Gastrocnemius medialis (tissue), 4 donors: ENCODE measurements around the gene TLR9. TPM values are rescaled to one million over a fixed set of nuclear protein-coding genes. Genes with fewer than 3 reads are reported as not detected.
A peak's percentile ranks its signal among the peaks of the same experiment; 100 is the strongest.

Source experiments
- ATAC-seq, 2 donors: fragments of 150-250 bp; one replicate each; pipeline ENCODE4 v1.9.1; 2016
- DNase-seq, 2 donors: peaks; one replicate each; pipeline ENCODE4 v3.0.0-alpha.2; 2019
- H3K27ac ChIP-seq, 4 donors: fragments of 200-600 bp; sonication (generic); 1 replicate in 1 of 4; 2 replicates in 3 of 4; pipeline ENCODE4 v1.5.1; 2016 to 2018; ENCODE audit warnings: mild to moderate bottlenecking in 2 of 4, moderate library complexity in 1 of 4
- H3K27me3 ChIP-seq, 3 donors: fragments of 200-600 bp; sonication (generic) in 2 of 3; 1 replicate in 1 of 3; 2 replicates in 2 of 3; pipeline versions ENCODE4 v1.5.1 to v1.6.0; 2016 to 2019; ENCODE audit warnings: mild to moderate bottlenecking in 1 of 3, moderate library complexity in 1 of 3
- H3K36me3 ChIP-seq, 2 donors: fragments of 200-600 bp; sonication (generic) in 1 of 2; one replicate each; pipeline ENCODE4 v1.5.1; 2017 to 2018
- H3K4me1 ChIP-seq, 2 donors: fragments of 200-600 bp; sonication (generic) in 1 of 2; one replicate each; pipeline ENCODE4 v1.5.1; 2016 to 2017; ENCODE audit warnings: mild to moderate bottlenecking in 2 of 2
- H3K4me3 ChIP-seq, 4 donors: fragments of 200-600 bp; sonication (generic) in 3 of 4; 1 replicate in 1 of 4; 2 replicates in 3 of 4; pipeline ENCODE4 v1.5.1; 2016 to 2019; ENCODE audit warnings: mild to moderate bottlenecking in 2 of 4
- H3K9me3 ChIP-seq, 3 donors: fragments of 200-600 bp; sonication (generic) in 2 of 3; 1 replicate in 1 of 3; 2 replicates in 2 of 3; pipeline ENCODE4 v1.5.1; 2016 to 2019
- POLR2A ChIP-seq, 2 donors: fragments of 450-650 bp; IDR thresholded peaks; one replicate each; pipeline ENCODE4 v1.6.1; 2017; ENCODE audit warnings: antibody characterized with exemption in 2 of 2, mild to moderate bottlenecking in 2 of 2, moderate library complexity in 2 of 2
- in situ Hi-C, 4 donors: fragments of 200-750 bp; cut with MboI; loops; one replicate each; pipeline versions ENCODE4 v1.15.0 to v1.8.0; 2017; ENCODE audit warnings: low sequenced_read_pairs in 4 of 4
- intact Hi-C: fragments of 100-400 bp; cut with DNase I; formaldehyde crosslinking; loops from one replicate; pipeline ENCODE4 v1.15.1; 2023; ENCODE audit warnings: low total_unique reads
- total RNA-seq, 4 donors: library from RNA; depleted of rRNA; stranded (reverse); fragments of >200 nt; gene quantifications; one replicate each; pipeline versions ENCODE4 v1.1.0 to v1.2.3, GENCODE V29; 2016
- TF ChIP-seq, protein P1 (sequence below), 5 experiments: fragments of 450-650 bp in 3 of 5; fragments of 200-600 bp in 2 of 5; sonication (generic) in 2 of 5; IDR thresholded peaks in 4 of 5; conservative IDR thresholded peaks in 1 of 5; 1 replicate in 4 of 5; 2 replicates in 1 of 5; pipeline ENCODE4 v1.5.1; 2016 to 2019; ENCODE audit warnings: antibody characterized with exemption in 5 of 5, mild to moderate bottlenecking in 3 of 5, moderate library complexity in 3 of 5

The TLR9 gene
- total RNA-seq, 4 donors from 2014 or later = 0.07 to 0.41 (median 0.13) TPM; not detected in 1

- ATAC-seq = no peak
- H3K27ac ChIP-seq = peak overlapping the region; percentile 10 to 64 (median 45)
- intact Hi-C loops = loop anchor here (10.0 kb wide), 1 partner anchor 215 kb away; the partner anchor contains the start of gene DUSP7
- peaks cover 43 to 52% of the 10 kb centered on the region in 2 donors for H3K4me1 ChIP-seq
- H3K9me3 ChIP-seq = no peaks in the 10 kb centered on the region
- peaks cover 4 to 51% of the 10 kb centered on the region in 2 donors for H3K36me3 ChIP-seq
- DNase-seq = no peak
- in situ Hi-C loops = no loop called here
- no peaks in the 10 kb centered on the region for H3K27me3 ChIP-seq
- TF ChIP-seq, protein P1, sequence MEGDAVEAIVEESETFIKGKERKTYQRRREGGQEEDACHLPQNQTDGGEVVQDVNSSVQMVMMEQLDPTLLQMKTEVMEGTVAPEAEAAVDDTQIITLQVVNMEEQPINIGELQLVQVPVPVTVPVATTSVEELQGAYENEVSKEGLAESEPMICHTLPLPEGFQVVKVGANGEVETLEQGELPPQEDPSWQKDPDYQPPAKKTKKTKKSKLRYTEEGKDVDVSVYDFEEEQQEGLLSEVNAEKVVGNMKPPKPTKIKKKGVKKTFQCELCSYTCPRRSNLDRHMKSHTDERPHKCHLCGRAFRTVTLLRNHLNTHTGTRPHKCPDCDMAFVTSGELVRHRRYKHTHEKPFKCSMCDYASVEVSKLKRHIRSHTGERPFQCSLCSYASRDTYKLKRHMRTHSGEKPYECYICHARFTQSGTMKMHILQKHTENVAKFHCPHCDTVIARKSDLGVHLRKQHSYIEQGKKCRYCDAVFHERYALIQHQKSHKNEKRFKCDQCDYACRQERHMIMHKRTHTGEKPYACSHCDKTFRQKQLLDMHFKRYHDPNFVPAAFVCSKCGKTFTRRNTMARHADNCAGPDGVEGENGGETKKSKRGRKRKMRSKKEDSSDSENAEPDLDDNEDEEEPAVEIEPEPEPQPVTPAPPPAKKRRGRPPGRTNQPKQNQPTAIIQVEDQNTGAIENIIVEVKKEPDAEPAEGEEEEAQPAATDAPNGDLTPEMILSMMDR (IDR thresholded peaks at IDR 0.05 in 4 of 5, conservative IDR thresholded peaks at IDR 0.05 in 1 of 5) = no peak
- TF ChIP-seq POLR2A (IDR thresholded peaks at IDR 0.05) = no peak
- no peak overlapping the region for H3K4me3 ChIP-seq
These were observed 44.3 kb upstream of the TLR9 start for GRCh38 chr3:52269776-52270175.

GRCh38 chr3:52268036-52268435, 42.6 kb upstream of the TLR9 start:
- peaks cover 31 to 39% of the 10 kb centered on the region in 2 donors for H3K4me1 ChIP-seq
- no peak for ATAC-seq

GRCh38 chr3:52265387-52265786, 39.9 kb upstream of the TLR9 start:
- DNase-seq = no peak
- no peaks in the 10 kb centered on the region for H3K9me3 ChIP-seq
- TF ChIP-seq POLR2A (IDR thresholded peaks at IDR 0.05) = no peak
- TF ChIP-seq, protein P1 (IDR thresholded peaks at IDR 0.05 in 4 of 5, conservative IDR thresholded peaks at IDR 0.05 in 1 of 5) = no peak
- no peaks in the 10 kb centered on the region for H3K27me3 ChIP-seq
- intact Hi-C loops = no loop called here
- peaks cover 11 to 94% of the 10 kb centered on the region in 2 donors for H3K36me3 ChIP-seq
- no peak for ATAC-seq
- in situ Hi-C loops = no loop called here
- H3K4me3 ChIP-seq = no peak overlapping the region
- no peak overlapping the region for H3K27ac ChIP-seq
- peaks cover 7 to 13% of the 10 kb centered on the region in 2 donors for H3K4me1 ChIP-seq

More at GRCh38 chr3:52268036-52268435, 42.6 kb upstream of the TLR9 start:
- DNase-seq = no peak
- H3K27me3 ChIP-seq = no peaks in the 10 kb centered on the region
- H3K27ac ChIP-seq = no peak overlapping the region
- H3K9me3 ChIP-seq = no peaks in the 10 kb centered on the region
- in situ Hi-C loops = no loop called here
- TF ChIP-seq, protein P1 (IDR thresholded peaks at IDR 0.05 in 4 of 5, conservative IDR thresholded peaks at IDR 0.05 in 1 of 5) = no peak
- no peak for TF ChIP-seq POLR2A (IDR thresholded peaks at IDR 0.05)
- intact Hi-C loops = no loop called here
- H3K4me3 ChIP-seq = no peak overlapping the region
- H3K36me3 ChIP-seq = peaks cover 4 to 68% of the 10 kb centered on the region in 2 donors

DNA sequence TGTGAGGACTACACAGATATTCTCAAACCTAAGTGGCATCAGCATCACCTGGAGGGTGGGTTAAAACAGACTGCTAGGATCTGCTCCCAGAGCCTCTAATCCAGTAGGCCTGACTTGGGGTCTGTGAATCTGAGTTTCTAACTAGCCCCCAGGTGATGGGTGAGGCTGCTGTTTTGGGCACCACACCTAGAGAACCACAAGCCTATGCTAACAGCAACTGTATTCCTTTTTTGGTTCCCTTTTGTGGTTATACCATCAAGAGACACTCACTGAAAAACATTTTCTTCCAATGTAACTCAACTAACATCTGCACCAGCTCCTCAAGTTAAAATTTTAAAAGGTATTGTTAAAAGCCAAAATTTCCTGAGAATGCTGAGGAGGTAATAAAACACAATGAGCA, 37.0 kb upstream of the TLR9 start:
- Histone ChIP-seq H3K27ac (peak overlapping the region in 2 of 4 donors; percentile 1 to 21), H3K27me3 (no peaks in the 10 kb centered on the region), H3K4me3 (no peak overlapping the region), H3K4me1 (no peaks in the 10 kb centered on the region), H3K9me3 (no peaks in the 10 kb centered on the region), H3K36me3 (peaks cover 13 to 96% of the 10 kb centered on the region in 2 donors)
- TF ChIP-seq, protein P1 (IDR thresholded peaks at IDR 0.05 in 4 of 5, conservative IDR thresholded peaks at IDR 0.05 in 1 of 5) = no peak
- no peak for TF ChIP-seq POLR2A (IDR thresholded peaks at IDR 0.05)
- no peak for DNase-seq
- ATAC-seq = no peak
- intact Hi-C loops (no loop called here), in situ Hi-C loops (no loop called here)

DNA sequence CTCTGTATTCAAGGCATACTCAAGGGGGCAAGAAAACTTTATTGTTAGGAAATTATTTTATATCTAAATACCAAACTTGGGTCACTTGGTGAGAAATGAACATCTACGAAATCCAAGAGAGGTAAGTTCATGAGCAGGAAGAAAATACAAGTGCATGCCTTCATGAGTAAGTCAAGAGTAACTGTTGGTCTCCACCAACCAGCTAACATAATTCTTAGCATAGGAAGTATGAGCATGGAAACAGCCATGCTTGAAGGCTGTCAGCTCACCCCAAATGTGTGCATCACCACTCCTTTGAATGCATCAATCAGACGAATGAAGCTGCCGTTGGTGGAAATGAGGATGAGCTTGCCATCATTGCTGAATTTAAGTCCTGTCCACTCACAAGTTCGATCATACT, 34.0 kb upstream of the TLR9 start:
- Histone ChIP-seq H3K9me3 (no peaks in the 10 kb centered on the region), H3K4me1 (no peaks in the 10 kb centered on the region), H3K36me3 (peaks cover 13 to 99% of the 10 kb centered on the region in 2 donors), H3K4me3 (no peak overlapping the region), H3K27me3 (no peaks in the 10 kb centered on the region), H3K27ac (no peak overlapping the region)
- TF ChIP-seq, protein P1 (IDR thresholded peaks at IDR 0.05 in 4 of 5, conservative IDR thresholded peaks at IDR 0.05 in 1 of 5) = no peak
- TF ChIP-seq POLR2A (IDR thresholded peaks at IDR 0.05) = no peak
- intact Hi-C loops = no loop called here
- in situ Hi-C loops = no loop called here
- no peak for DNase-seq
- no peak for ATAC-seq
